CD14-positive monocyte (primary cell): ENCODE data around the gene PLCE1. TPM values are rescaled to one million over a fixed set of nuclear protein-coding genes. Genes with fewer than 3 reads are reported as not detected.

Experiments used
- DNase-seq, 3 donors: peaks; one replicate each; pipeline ENCODE4 v3.0.0-alpha.2; 2011 to 2022
- H2AFZ ChIP-seq: 2 replicates; pipeline ENCODE4 v1.6.0; 2012; ENCODE audit warnings: mild to moderate bottlenecking, low read depth, low read length, inconsistent platforms; ENCODE audit not compliant: insufficient read depth, poor library complexity, severe bottlenecking
- H3K27ac ChIP-seq, 2 donors: 1 replicate in 1 of 2; 2 replicates in 1 of 2; pipeline ENCODE4 v1.5.1; 2012 to 2013; ENCODE audit warnings: low read length in 2 of 2, control low read depth in 1 of 2, inconsistent platforms in 1 of 2, low read depth in 1 of 2, mild to moderate bottlenecking in 1 of 2
- H3K27me3 ChIP-seq, 2 donors: one replicate each; pipeline versions ENCODE4 v1.6.0 to v1.6.1; 2011 to 2013; ENCODE audit warnings: low read length in 2 of 2; ENCODE audit not compliant: control insufficient read depth in 2 of 2, insufficient read depth in 2 of 2
- H3K36me3 ChIP-seq, 2 donors: replicated peaks in 1 of 2; 1 replicate in 1 of 2; 2 replicates in 1 of 2; pipeline versions ENCODE4 v1.5.1 to v1.6.1; 2012 to 2013; ENCODE audit warnings: low read length in 2 of 2, control low read depth in 1 of 2, inconsistent platforms in 1 of 2, mild to moderate bottlenecking in 1 of 2; ENCODE audit not compliant: insufficient read depth in 2 of 2, control insufficient read depth in 1 of 2
- H3K4me1 ChIP-seq, 2 donors: 1 replicate in 1 of 2; 2 replicates in 1 of 2; pipeline versions ENCODE4 v1.5.1 to v1.6.1; 2012 to 2013; ENCODE audit warnings: low read length in 2 of 2, control low read depth in 1 of 2, inconsistent platforms in 1 of 2, mild to moderate bottlenecking in 1 of 2, moderate library complexity in 1 of 2; ENCODE audit not compliant: insufficient read depth in 2 of 2, control insufficient read depth in 1 of 2
- H3K4me2 ChIP-seq: replicated peaks from 2 replicates; pipeline ENCODE3; 2012; ENCODE audit warnings: low read length, moderate library complexity, mild to moderate bottlenecking; ENCODE audit not compliant: poor library complexity, severe bottlenecking; ENCODE audit errors: extremely low read depth
- H3K4me3 ChIP-seq, 3 experiments: fragments of 200-600 bp in 1 of 3; sonication (generic) in 1 of 3; replicated peaks in 1 of 3; 1 replicate in 2 of 3; 2 replicates in 1 of 3; pipeline ENCODE4 v1.5.1; 2011 to 2013; ENCODE audit warnings: low read length in 3 of 3, mild to moderate bottlenecking in 3 of 3, control low read depth in 2 of 3, low read depth in 2 of 3, inconsistent platforms in 1 of 3, moderate library complexity in 1 of 3
- H3K79me2 ChIP-seq: 2 replicates; pipeline ENCODE4 v1.6.0; 2012; ENCODE audit warnings: mild to moderate bottlenecking, control low read depth, inconsistent platforms, low read length, moderate library complexity; ENCODE audit not compliant: insufficient read depth
- H3K9ac ChIP-seq: 2 replicates; pipeline ENCODE4 v1.6.0; 2017; ENCODE audit warnings: low read length, mild to moderate bottlenecking; ENCODE audit not compliant: insufficient read depth, poor library complexity, severe bottlenecking
- H3K9me3 ChIP-seq, 2 donors: replicated peaks in 1 of 2; 1 replicate in 1 of 2; 2 replicates in 1 of 2; pipeline versions ENCODE4 v1.5.1 to v1.6.1; 2012 to 2013; ENCODE audit warnings: low read length in 2 of 2, control low read depth in 1 of 2; ENCODE audit not compliant: control insufficient read depth in 1 of 2, insufficient read depth in 1 of 2
- H4K20me1 ChIP-seq: 2 replicates; pipeline ENCODE4 v1.6.0; 2012; ENCODE audit warnings: mild to moderate bottlenecking, low read length, control low read depth, moderate library complexity; ENCODE audit not compliant: insufficient read depth
- H3K27ac Mint-ChIP-seq, 7 donors: one replicate each; pipeline ENCODE4 v1.8.0; 2020; ENCODE audit warnings: mild to moderate bottlenecking in 7 of 7, mixed read lengths in 7 of 7, moderate library complexity in 6 of 7, inconsistent platforms in 2 of 7
- H3K27me3 Mint-ChIP-seq, 3 donors: one replicate each; pipeline ENCODE4 v1.8.0; 2021 to 2022; ENCODE audit warnings: low read depth in 3 of 3, mild to moderate bottlenecking in 3 of 3, mixed read lengths in 3 of 3, moderate library complexity in 3 of 3, inconsistent platforms in 1 of 3
- H3K36me3 Mint-ChIP-seq, 2 donors: one replicate each; pipeline ENCODE4 v1.8.0; 2020; ENCODE audit warnings: mixed read lengths in 2 of 2, inconsistent platforms in 1 of 2, mild to moderate bottlenecking in 1 of 2
- H3K4me1 Mint-ChIP-seq: one replicate; pipeline ENCODE4 v1.8.0; 2020; ENCODE audit warnings: mild to moderate bottlenecking, mixed read lengths
- H3K4me3 Mint-ChIP-seq, 2 donors: one replicate each; pipeline ENCODE4 v1.8.0; 2020; ENCODE audit warnings: mild to moderate bottlenecking in 2 of 2, mixed read lengths in 2 of 2, moderate library complexity in 1 of 2
- H3K9me3 Mint-ChIP-seq, 7 donors: one replicate each; pipeline ENCODE4 v1.8.0; 2020 to 2022; ENCODE audit warnings: mixed read lengths in 7 of 7, mild to moderate bottlenecking in 6 of 7, moderate library complexity in 6 of 7, inconsistent platforms in 2 of 7
- WGBS: methylation state at CpG from one replicate; pipeline ENCODE4 v1.1.5; 2013; ENCODE audit warnings: missing lambda C conversion rate; ENCODE audit not compliant: insufficient coverage; 5-methylcytosine and 5-hydroxymethylcytosine counted together
- intact Hi-C, 2 donors: fragments of 100-400 bp; cut with micrococcal nuclease; formaldehyde crosslinking; loops; one replicate each; pipeline versions ENCODE4 v1.15.0 to v1.15.1; 2023
- polyA plus RNA-seq, 3 donors: library from polyadenylated mRNA; depleted of rRNA in 1 of 3; unstranded in 2 of 3; stranded (reverse) in 1 of 3; fragments of 300-500 nt in 2 of 3; fragments of >200 nt in 1 of 3; fragmentation: Illumina TruSeq in 2 of 3; gene quantifications; 1 replicate in 2 of 3; 2 replicates in 1 of 3; pipeline ENCODE4 v1.2.3, GENCODE V29; 2012 to 2021
- TF ChIP-seq, protein P1 (sequence below): fragments of 200-600 bp; IDR thresholded peaks from one replicate; pipeline ENCODE4 v1.8.0; 2022; ENCODE audit warnings: antibody characterized with exemption, mild to moderate bottlenecking

The PLCE1 gene
- polyA plus RNA-seq, 3 donors, result 0.02 TPM; not detected in 1

DNA sequence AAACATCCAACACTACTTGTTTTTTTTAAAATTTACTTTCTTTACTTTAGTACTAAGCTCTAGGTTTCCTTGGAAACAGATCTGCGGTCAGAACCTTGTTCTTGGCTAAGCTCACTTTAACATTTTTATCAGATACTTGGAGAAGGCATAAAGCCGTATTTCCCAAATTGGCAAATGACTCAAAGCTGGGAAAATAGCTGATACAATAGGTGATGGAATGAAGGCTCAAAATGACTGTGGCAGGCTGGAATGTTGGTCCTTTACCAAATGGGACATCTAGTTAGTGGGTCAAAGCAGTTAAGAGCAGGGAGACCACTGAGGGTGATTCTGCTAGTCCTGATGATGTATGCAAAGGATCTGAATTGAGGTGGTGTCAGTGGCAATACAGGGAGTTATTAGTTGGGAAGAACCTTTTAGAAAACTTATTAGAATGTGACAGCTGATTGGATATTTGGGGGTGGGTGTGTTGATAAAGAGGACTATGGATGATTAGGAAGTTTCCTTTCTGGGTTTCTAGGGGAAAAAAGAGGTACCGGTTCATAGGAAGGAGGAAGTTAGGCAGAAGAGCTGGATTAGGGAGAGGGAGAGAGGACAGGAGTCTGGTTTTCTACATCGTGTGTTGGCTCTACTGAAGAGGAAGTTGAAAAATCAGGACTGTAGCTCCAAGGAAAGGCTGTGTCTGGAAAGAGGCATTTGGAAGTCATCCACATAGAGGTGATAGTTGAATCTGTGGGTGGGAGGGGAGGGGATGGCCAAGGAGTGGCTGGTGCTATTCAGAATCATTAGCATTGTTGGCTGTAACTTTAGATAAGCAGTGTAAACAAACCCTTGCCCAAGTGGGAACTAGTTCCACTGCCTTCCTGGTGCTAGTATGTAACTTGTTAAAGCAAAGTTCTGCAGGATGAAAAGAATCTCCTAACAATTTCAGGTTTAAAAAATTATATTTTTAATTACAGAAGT is 13.1 kb downstream of the PLCE1 start:
- no peak overlapping the region for H3K4me2 ChIP-seq
- H3K79me2 ChIP-seq, result no peaks in the 10 kb centered on the region
- no peak overlapping the region for H3K4me3 ChIP-seq
- Mint-ChIP-seq H3K4me3 (no peak overlapping the region), H3K27me3 (peaks cover 0 to 5% (median 3%) of the 10 kb centered on the region in 3 donors), H3K36me3 (no peaks in the 10 kb centered on the region), H3K27ac (no peak overlapping the region), H3K9me3 (peaks cover 0 to 14% (median 0%) of the 10 kb centered on the region in 7 donors), H3K4me1 (no peaks in the 10 kb centered on the region)
- WGBS, result 48% methylated on average over 3 of the region's 4 CpGs
- no peaks in the 10 kb centered on the region for H3K36me3 ChIP-seq
- no peak overlapping the region for H3K9ac ChIP-seq
- H4K20me1 ChIP-seq, result no peaks in the 10 kb centered on the region
- intact Hi-C loops, result no loop called here
- H3K27ac ChIP-seq, result no peak overlapping the region
- TF ChIP-seq, protein P1, sequence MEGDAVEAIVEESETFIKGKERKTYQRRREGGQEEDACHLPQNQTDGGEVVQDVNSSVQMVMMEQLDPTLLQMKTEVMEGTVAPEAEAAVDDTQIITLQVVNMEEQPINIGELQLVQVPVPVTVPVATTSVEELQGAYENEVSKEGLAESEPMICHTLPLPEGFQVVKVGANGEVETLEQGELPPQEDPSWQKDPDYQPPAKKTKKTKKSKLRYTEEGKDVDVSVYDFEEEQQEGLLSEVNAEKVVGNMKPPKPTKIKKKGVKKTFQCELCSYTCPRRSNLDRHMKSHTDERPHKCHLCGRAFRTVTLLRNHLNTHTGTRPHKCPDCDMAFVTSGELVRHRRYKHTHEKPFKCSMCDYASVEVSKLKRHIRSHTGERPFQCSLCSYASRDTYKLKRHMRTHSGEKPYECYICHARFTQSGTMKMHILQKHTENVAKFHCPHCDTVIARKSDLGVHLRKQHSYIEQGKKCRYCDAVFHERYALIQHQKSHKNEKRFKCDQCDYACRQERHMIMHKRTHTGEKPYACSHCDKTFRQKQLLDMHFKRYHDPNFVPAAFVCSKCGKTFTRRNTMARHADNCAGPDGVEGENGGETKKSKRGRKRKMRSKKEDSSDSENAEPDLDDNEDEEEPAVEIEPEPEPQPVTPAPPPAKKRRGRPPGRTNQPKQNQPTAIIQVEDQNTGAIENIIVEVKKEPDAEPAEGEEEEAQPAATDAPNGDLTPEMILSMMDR, result no peak
- H3K9me3 ChIP-seq, result no peaks in the 10 kb centered on the region
- no peaks in the 10 kb centered on the region for H3K4me1 ChIP-seq
- H3K27me3 ChIP-seq, result peaks cover 0 to 4% of the 10 kb centered on the region in 2 donors
- no peak for DNase-seq
- no peak overlapping the region for H2AFZ ChIP-seq

DNA sequence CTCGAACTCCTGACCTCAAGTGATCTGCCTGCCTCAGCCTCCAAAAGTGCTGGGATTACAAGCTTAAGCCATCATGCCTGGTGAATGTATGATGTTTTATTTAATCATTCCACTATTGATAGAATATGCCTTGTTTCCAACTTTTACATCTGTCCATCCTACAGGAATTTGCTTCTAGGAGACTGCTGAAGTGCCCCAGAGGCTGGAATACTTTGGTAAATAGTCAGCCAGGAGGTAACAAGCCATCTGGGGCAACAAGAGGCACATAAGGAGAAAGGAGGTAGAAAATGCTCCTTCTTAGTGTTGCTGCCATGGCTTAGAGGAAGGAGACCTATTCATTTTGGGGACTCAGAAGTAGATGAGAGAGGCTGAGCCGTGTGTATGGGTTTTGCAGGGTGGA is 14.8 kb downstream of the PLCE1 start:
- H3K79me2 ChIP-seq, result no peaks in the 10 kb centered on the region
- H3K4me1 ChIP-seq, result no peaks in the 10 kb centered on the region
- DNase-seq, result no peak
- no CpG with 5 or more reads among the region's 2 CpGs for WGBS
- no peak overlapping the region for H3K9ac ChIP-seq
- no peaks in the 10 kb centered on the region for H3K36me3 ChIP-seq
- H3K9me3 ChIP-seq, result no peaks in the 10 kb centered on the region
- H3K36me3 Mint-ChIP-seq, result no peaks in the 10 kb centered on the region
- H3K9me3 Mint-ChIP-seq, result peaks cover 0 to 14% (median 0%) of the 10 kb centered on the region in 7 donors
- H3K4me2 ChIP-seq, result no peak overlapping the region
- H2AFZ ChIP-seq, result no peak overlapping the region
- no peak overlapping the region for H3K27ac ChIP-seq
- no peaks in the 10 kb centered on the region for H3K4me1 Mint-ChIP-seq
- H3K4me3 Mint-ChIP-seq, result no peak overlapping the region
- H3K4me3 ChIP-seq, result no peak overlapping the region
- TF ChIP-seq, protein P1, result no peak
- no peaks in the 10 kb centered on the region for H4K20me1 ChIP-seq
- no peaks in the 10 kb centered on the region for H3K27me3 ChIP-seq
- intact Hi-C loops, result no loop called here
- H3K27ac Mint-ChIP-seq, result no peak overlapping the region
- H3K27me3 Mint-ChIP-seq, result peaks cover 0 to 5% (median 3%) of the 10 kb centered on the region in 3 donors
